Measurements from ENCODE around the gene CFAP46.
"Not testable (repeated sequence)": the region's sequence is repeated elsewhere in the genome, so short reads cannot be mapped to it uniquely, and the experiment has no call there.

CFAP46 gene

DNA sequence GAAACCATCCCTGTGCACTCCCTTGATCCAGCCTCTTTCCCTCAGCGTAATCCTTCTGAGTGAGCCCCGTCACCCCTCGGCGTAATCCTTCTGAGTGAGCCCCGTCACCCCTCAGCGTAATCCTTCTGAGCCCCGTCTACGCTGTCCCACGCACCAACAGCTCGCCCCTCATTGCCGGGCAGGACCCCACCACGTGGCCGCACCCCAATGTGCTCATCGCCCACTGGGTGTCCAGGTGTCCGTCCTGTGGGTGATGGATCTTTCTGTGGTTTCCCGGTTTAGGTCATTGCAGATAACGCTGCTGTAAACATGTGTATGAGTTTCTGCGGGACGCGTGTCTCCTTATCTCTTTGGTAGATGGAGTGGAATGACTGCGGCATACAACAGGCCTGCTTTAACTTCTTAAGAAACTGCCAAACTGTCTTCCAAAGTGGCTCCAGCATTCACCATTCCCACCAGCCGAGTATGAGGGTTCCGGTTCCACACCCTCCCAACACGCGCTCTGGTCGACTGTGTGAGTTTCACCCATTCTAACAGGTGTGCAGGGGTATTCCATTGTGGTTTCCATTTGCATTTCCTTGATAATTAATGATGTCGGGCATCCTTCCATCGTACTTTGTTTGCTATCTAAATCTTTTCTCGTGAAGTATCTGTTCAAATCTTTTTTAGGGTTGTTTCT lies 114.4 kb downstream of the CFAP46 start:
- TF ChIP-seq, protein P1, sequence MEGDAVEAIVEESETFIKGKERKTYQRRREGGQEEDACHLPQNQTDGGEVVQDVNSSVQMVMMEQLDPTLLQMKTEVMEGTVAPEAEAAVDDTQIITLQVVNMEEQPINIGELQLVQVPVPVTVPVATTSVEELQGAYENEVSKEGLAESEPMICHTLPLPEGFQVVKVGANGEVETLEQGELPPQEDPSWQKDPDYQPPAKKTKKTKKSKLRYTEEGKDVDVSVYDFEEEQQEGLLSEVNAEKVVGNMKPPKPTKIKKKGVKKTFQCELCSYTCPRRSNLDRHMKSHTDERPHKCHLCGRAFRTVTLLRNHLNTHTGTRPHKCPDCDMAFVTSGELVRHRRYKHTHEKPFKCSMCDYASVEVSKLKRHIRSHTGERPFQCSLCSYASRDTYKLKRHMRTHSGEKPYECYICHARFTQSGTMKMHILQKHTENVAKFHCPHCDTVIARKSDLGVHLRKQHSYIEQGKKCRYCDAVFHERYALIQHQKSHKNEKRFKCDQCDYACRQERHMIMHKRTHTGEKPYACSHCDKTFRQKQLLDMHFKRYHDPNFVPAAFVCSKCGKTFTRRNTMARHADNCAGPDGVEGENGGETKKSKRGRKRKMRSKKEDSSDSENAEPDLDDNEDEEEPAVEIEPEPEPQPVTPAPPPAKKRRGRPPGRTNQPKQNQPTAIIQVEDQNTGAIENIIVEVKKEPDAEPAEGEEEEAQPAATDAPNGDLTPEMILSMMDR (IDR thresholded peaks at IDR 0.05; ENCODE audit: insufficient read depth, missing control alignments), result no peak
- FAIRE-seq (no peak), DNase-seq (ENCODE audit: insufficient read length, low spot score) (no peak)

DNA sequence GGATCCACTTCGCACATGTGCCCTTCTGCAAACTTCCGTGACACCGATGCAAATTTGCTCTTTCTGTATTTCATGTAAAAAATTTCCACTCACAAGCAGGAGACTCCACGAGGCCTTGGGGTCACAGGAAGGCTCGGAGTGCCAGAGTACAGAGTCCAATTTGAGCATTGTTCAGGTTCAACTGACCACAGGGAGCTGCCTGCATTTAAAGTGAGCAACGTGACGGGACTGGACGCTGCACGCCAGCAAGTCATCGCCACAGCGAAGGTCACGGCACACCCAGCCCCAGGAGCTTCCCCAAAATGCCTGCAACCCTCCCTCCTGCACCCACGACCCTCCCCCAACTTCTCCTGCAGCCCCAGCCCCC lies 115.0 kb downstream of the CFAP46 start:
- TF ChIP-seq, protein P1 (IDR thresholded peaks at IDR 0.05; ENCODE audit: insufficient read depth, missing control alignments), result no peak
- no peak for DNase-seq (ENCODE audit: insufficient read length, low spot score)
- FAIRE-seq, result no peak

DNA sequence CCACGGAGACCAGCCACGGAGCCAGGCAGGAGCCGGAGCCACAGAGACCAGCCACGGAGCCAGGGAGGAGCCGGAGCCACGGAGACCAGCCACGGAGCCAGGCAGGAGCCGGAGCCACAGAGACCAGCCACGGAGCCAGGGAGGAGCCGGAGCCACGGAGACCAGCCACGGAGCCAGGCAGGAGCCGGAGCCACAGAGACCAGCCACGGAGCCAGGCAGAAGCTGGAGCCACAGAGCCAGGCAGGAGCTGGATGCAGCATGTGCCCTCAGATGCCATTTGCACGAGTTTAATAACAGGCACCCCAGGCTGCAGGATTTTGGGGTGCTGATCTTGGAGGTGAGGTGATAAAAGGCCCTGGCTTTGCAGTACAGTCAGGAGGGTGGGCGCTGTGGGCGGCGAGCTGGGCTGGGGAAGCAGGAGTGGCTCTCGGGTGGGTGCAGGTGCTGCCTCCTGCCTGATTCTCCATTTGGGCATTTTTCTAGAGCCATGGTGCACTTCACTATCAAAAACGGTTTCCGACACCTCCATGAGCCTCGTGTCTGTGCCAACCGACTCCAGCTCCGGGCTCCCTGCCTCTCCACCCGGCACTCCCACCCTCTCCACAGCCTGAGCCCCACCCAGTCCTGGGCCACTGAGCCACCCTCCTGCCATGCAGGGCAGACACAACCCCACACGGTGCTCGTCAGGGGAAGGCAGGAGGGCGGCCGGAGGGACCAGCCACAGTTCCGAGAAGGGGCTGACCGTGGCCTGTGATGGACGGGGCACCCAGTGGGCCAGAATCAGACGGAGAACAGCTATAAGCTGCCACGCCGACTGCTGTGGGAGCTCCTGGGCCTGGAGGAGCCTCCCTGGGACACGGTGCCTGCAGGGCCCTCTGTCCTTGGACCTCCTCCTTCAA lies 115.6 kb downstream of the CFAP46 start:
- TF ChIP-seq, protein P1 (IDR thresholded peaks at IDR 0.05; ENCODE audit: insufficient read depth, missing control alignments), result no peak
- FAIRE-seq, result no peak
- no peak for DNase-seq (ENCODE audit: insufficient read length, low spot score)

DNA sequence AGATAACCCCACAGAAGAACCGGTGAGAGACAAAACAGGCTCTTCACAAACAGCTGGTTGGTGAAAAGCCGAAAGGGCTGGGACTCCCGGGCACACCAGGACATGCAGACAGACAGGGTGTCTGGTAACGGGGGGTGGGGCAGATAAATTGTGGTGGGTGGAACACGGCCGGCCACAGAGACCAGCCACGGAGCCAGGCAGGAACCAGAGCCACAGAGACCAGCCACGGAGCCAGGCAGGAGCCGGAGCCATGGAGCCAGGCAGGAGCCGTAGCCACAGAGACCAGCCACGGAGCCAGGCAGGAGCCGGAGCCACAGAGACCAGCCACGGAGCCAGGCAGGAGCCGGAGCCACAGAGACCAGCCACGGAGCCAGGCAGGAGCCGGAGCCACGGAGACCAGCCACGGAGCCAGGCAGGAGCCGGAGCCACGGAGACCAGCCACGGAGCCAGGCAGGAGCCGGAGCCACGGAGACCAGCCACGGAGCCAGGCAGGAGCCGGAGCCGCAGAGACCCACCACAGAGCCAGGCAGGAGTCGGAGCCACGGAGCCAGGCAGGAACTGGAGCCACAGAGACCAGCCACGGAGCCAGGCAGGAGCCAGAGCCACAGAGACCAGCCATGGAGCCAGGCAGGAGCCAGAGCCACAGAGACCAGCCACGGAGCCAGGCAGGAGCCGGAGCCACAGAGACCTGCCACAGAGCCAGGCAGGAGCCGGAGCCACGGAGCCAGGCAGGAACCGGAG lies 116.4 kb downstream of the CFAP46 start:
- FAIRE-seq; DNase-seq (ENCODE audit: insufficient read length, low spot score): not testable (repeated sequence)

DNA sequence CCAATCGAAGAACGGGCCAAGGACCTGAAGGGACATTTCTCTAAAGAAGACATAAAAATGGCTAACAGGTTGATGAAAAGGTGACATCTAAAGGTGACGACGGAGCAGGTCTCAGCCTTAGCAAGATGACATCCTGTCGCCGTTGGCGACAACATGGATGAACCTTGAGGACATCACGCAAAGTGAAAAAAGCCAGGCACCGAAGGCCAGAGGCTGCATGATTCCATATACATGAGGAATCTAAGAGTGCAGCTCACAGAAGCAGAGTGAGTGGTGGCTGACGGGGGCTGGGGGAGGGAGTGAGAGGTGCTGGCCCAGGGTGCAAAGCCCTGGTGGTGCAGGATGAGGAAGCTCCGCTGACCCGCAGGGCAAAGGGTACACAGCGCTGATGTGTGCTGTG lies 122.3 kb downstream of the CFAP46 start:
- FAIRE-seq (no peak), DNase-seq (ENCODE audit: insufficient read length, low spot score) (no peak)
- TF ChIP-seq, protein P1 (IDR thresholded peaks at IDR 0.05; ENCODE audit: insufficient read depth, missing control alignments), result no peak

DNA sequence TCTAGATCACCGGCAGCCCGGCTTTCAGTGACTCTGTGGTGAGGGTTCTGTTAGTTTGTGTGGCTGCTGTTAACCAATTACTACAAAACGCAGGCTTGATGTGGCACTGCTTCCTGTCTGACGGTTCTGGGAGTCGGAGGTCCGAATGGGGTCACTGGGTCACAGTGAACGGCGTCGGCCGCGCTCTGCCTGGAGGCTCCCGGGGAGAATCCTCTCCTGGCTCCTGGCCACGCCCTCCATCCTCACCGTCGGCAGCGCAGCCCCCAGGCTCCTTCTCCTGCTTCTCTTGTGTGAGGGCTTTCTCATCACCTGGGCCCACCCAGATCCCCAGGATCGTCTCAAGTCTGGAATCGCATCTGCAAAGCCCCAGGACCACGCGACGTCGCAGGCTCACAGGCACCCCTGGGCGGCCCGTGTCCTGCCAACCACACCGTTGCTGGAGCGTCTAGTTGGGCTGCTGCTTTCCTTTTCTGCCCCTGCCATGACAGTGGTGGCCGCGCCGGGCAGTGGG lies 124.6 kb downstream of the CFAP46 start:
- no peak for FAIRE-seq
- TF ChIP-seq, protein P1 (IDR thresholded peaks at IDR 0.05; ENCODE audit: insufficient read depth, missing control alignments), result no peak
- DNase-seq (ENCODE audit: insufficient read length, low spot score), result no peak

DNA sequence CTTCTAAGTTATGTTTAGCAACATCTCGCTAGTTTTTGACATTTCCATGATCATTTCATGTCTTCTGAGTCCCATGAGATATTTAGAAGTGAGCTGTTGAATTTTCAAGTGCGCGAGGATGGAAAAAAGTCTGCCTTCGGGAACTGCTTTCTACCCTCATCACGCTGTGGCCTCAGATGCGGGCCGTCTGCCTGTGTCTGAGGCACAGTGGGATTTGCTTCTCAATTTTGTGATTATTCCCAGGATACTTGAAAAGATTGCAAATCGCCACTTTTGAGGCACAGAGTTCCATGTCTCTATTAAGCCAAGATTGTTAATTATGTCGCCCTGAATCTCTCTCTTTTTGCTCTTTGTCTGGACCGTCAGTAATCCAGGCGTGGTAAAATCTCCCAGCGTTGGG lies 125.7 kb downstream of the CFAP46 start:
- DNase-seq (ENCODE audit: insufficient read length, low spot score) (no peak), FAIRE-seq (no peak)
- TF ChIP-seq, protein P1 (IDR thresholded peaks at IDR 0.05; ENCODE audit: insufficient read depth, missing control alignments), result no peak

All from D721Med (cell line).